Mammary epithelial cell (primary cell): ENCODE measurements around the gene HMGXB4.

Experiments used
- EZH2 ChIP-seq: IDR thresholded peaks from 2 replicates; pipeline ENCODE4 v1.6.1; 2012; ENCODE audit warnings: low read length, inconsistent platforms, borderline replicate concordance
- TF ChIP-seq, protein P1 (sequence below), 2 donors: IDR thresholded peaks in 1 of 2; conservative IDR thresholded peaks in 1 of 2; 2 replicates each; pipeline ENCODE4 v1.5.1; 2011 to 2012; ENCODE audit warnings: inconsistent platforms in 2 of 2, low read length in 2 of 2, mild to moderate bottlenecking in 2 of 2, control low read depth in 1 of 2, low read depth in 1 of 2; ENCODE audit not compliant: insufficient read depth in 1 of 2; ENCODE audit errors: extremely low read depth in 1 of 2

DNA sequence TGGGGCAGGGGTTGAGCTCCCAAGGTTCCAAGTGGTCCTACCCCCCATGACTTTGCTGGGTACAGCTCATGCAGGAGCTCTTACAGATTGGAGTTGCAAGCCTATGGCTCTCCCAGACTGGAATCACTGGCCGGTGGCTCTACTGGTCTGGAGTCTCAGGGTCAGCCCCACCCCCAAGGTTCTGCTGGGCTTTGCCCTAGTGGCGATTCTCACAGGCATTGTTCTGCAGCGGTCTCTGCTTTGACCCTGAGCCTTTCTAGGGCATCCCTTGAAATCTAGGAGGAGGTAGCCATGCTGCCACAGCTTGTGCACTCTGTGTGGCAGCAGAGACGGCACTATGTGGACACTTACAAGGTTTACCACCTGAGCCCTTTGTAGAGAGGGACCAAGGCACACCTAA lies 49.3 kb upstream of the HMGXB4 start:
- TF ChIP-seq, protein P1, sequence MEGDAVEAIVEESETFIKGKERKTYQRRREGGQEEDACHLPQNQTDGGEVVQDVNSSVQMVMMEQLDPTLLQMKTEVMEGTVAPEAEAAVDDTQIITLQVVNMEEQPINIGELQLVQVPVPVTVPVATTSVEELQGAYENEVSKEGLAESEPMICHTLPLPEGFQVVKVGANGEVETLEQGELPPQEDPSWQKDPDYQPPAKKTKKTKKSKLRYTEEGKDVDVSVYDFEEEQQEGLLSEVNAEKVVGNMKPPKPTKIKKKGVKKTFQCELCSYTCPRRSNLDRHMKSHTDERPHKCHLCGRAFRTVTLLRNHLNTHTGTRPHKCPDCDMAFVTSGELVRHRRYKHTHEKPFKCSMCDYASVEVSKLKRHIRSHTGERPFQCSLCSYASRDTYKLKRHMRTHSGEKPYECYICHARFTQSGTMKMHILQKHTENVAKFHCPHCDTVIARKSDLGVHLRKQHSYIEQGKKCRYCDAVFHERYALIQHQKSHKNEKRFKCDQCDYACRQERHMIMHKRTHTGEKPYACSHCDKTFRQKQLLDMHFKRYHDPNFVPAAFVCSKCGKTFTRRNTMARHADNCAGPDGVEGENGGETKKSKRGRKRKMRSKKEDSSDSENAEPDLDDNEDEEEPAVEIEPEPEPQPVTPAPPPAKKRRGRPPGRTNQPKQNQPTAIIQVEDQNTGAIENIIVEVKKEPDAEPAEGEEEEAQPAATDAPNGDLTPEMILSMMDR (conservative IDR thresholded peaks at IDR 0.05 in 1 of 2, IDR thresholded peaks at IDR 0.05 in 1 of 2; ENCODE audit: extremely low read depth in 1 of 2, insufficient read depth in 1 of 2, low read depth in 1 of 2, low read length in 2 of 2): no peak
- TF ChIP-seq EZH2: no peak
